Lung (tissue), 12 donors: ENCODE data around the gene CETP. TPM values are rescaled to one million over a fixed set of nuclear protein-coding genes. Genes with fewer than 3 reads are reported as not detected.

ENCODE experiments used
- ATAC-seq: fragments of 200-7000 bp; cut with Tn5 transposase; one replicate; pipeline ENCODE4 v1.9.1; 2020; ENCODE audit warnings: moderate number of reproducible peaks; ENCODE audit not compliant: insufficient read depth, low FRiP score
- DNase-seq, 3 donors: peaks; one replicate each; pipeline ENCODE4 v3.0.0-alpha.2; 2013 to 2017
- H3K27ac ChIP-seq, 2 donors: one replicate each; pipeline ENCODE4 v1.5.1; 2013; ENCODE audit warnings: mild to moderate bottlenecking in 2 of 2, moderate library complexity in 2 of 2, control low read depth in 1 of 2, inconsistent platforms in 1 of 2, low read depth in 1 of 2, low read length in 1 of 2
- H3K27me3 ChIP-seq, 3 donors: one replicate each; pipeline ENCODE4 v1.5.1; 2013; ENCODE audit warnings: low read length in 2 of 3; ENCODE audit not compliant: control insufficient read depth in 3 of 3, insufficient read depth in 3 of 3
- H3K36me3 ChIP-seq, 4 donors: one replicate each; pipeline ENCODE4 v1.5.1; 2013; ENCODE audit warnings: low read length in 4 of 4, mild to moderate bottlenecking in 1 of 4, moderate library complexity in 1 of 4; ENCODE audit not compliant: control insufficient read depth in 4 of 4, insufficient read depth in 4 of 4
- H3K4me1 ChIP-seq, 5 donors: one replicate each; pipeline ENCODE4 v1.5.1; 2013; ENCODE audit warnings: low read length in 5 of 5, mild to moderate bottlenecking in 2 of 5, moderate library complexity in 1 of 5; ENCODE audit not compliant: control insufficient read depth in 5 of 5, insufficient read depth in 5 of 5
- H3K4me3 ChIP-seq: one replicate; pipeline ENCODE4 v1.5.1; 2013; ENCODE audit warnings: mild to moderate bottlenecking, control low read depth, moderate library complexity
- H3K9ac ChIP-seq, 2 donors: one replicate each; pipeline ENCODE4 v1.5.1; 2013; ENCODE audit warnings: low read length in 2 of 2, control low read depth in 1 of 2; ENCODE audit not compliant: insufficient read depth in 1 of 2
- H3K9me3 ChIP-seq, 4 donors: one replicate each; pipeline ENCODE4 v1.5.1; 2013; ENCODE audit warnings: low read length in 3 of 4, mild to moderate bottlenecking in 1 of 4, moderate library complexity in 1 of 4; ENCODE audit not compliant: control insufficient read depth in 4 of 4, insufficient read depth in 3 of 4
- CTCF ChIP-seq: IDR thresholded peaks from 2 replicates; pipeline ENCODE4 v1.5.1; 2012; ENCODE audit warnings: mild to moderate bottlenecking; ENCODE audit errors: control extremely low read depth, extremely low read depth
- WGBS, 2 donors: extraction: QIAGEN DNeasy Blood & Tissue Kit; methylation state at CpG; one replicate each; pipeline ENCODE4 v1.1.7; 2013; 5-methylcytosine and 5-hydroxymethylcytosine counted together
- polyA plus RNA-seq, 2 donors: library from polyadenylated mRNA; stranded (reverse); fragments of 200-250 nt; gene quantifications; one replicate each; pipeline ENCODE4 v1.2.1, GENCODE V29; 2013
- total RNA-seq, 2 donors: library from RNA; depleted of rRNA in 1 of 2; stranded (reverse); fragments of >200 nt in 1 of 2; gene quantifications; one replicate each; pipeline ENCODE4 v1.2.1, GENCODE V29; 2014 to 2021
- donor health status: control.
- donor health status: control.
- donor health status: Bipolar disorder and iron deficiency.
- donor health status: healthy.
- donor health status: DM: yes; HTN: yes; CAD: no.

The CETP gene
- total and polyA plus RNA-seq, 4 donors: 0.71 to 8.4 (median 0.83) TPM

- Histone ChIP-seq H3K27ac (no peak overlapping the region), H3K4me1 (peaks cover 0 to 2% (median 0%) of the 10 kb centered on the region in 5 donors), H3K9me3 (no peaks in the 10 kb centered on the region), H3K4me3 (no peak overlapping the region), H3K9ac (no peak overlapping the region), H3K27me3 (no peaks in the 10 kb centered on the region), H3K36me3 (no peaks in the 10 kb centered on the region)
- DNase-seq (no peak), ATAC-seq (no peak)
- no peak for TF ChIP-seq CTCF
- WGBS, 2 donors: 98 to 99% methylated on average over 1 of the region's 1 CpG
Observed at GRCh38 chr16:57008440-57008839, 46.7 kb downstream of the CETP start.

- no peak for DNase-seq
- ATAC-seq: no peak
- no peaks in the 10 kb centered on the region for H3K9me3 ChIP-seq
- 90 to 91% methylated on average over 2 of the region's 2 CpGs for WGBS, 2 donors
- no peak for TF ChIP-seq CTCF
- H3K4me3 ChIP-seq: no peak overlapping the region
- no peak overlapping the region for H3K27ac ChIP-seq
- no peaks in the 10 kb centered on the region for H3K4me1 ChIP-seq
- H3K27me3 ChIP-seq: no peaks in the 10 kb centered on the region
- no peak overlapping the region for H3K9ac ChIP-seq
- H3K36me3 ChIP-seq: no peaks in the 10 kb centered on the region
Observed at GRCh38 chr16:57009643-57010170, 48.0 kb downstream of the CETP start.

GRCh38 chr16:57012353-57012752, 50.6 kb downstream of the CETP start:
- Histone ChIP-seq H3K9me3 (no peaks in the 10 kb centered on the region), H3K27me3 (no peaks in the 10 kb centered on the region), H3K4me3 (no peak overlapping the region), H3K27ac (no peak overlapping the region), H3K4me1 (peaks cover 0 to 2% (median 0%) of the 10 kb centered on the region in 5 donors), H3K36me3 (no peaks in the 10 kb centered on the region), H3K9ac (no peak overlapping the region)
- no peak for TF ChIP-seq CTCF
- 96 to 97% methylated on average over 13 of the region's 13 CpGs for WGBS, 2 donors
- ATAC-seq (no peak), DNase-seq (no peak)

- no peak overlapping the region for H3K9ac ChIP-seq
- TF ChIP-seq CTCF: no peak
- H3K27ac ChIP-seq: peak overlapping the region in 1 of 2 donors; percentile 25
- H3K27me3 ChIP-seq: no peaks in the 10 kb centered on the region
- no peak overlapping the region for H3K4me3 ChIP-seq
- H3K36me3 ChIP-seq: peaks cover 0 to 3% (median 0%) of the 10 kb centered on the region in 4 donors
- DNase-seq (no peak), ATAC-seq (peak; percentile 34)
- WGBS, 2 donors: 67 to 88% methylated on average over 2 of the region's 2 CpGs
- H3K9me3 ChIP-seq: no peaks in the 10 kb centered on the region
- peaks cover 0 to 2% (median 0%) of the 10 kb centered on the region in 5 donors for H3K4me1 ChIP-seq
Observed at GRCh38 chr16:57013229-57013628, 51.5 kb downstream of the CETP start.
